Activated CD8-positive, alpha-beta memory T cell treated with anti-CD3 and anti-CD28 coated beads, Interleukin-2, amount 50 U/mL, for 1 hour (primary cell): Measurements from ENCODE around the gene MRPL41.
"Not testable (repeated sequence)": the region's sequence is repeated elsewhere in the genome, so short reads cannot be mapped to it uniquely, and the experiment has no call there.

Source experiments
- DNase-seq: peaks from one replicate; pipeline ENCODE4 v3.0.0-alpha.2; 2020; ENCODE audit errors: extremely low read depth

The MRPL41 gene

GRCh38 chr9:137551264-137552021 lies at the start of gene MRPL41:
MRPL41 (plus strand) TSS chr9:137551879; CDS start chr9:137552082, 203 bp downstream.
- DNase-seq = peak; percentile 47

- DNase-seq = no peak
Measured at GRCh38 chr9:137502008-137502911, 49.4 kb upstream of the MRPL41 start.

- no peak for DNase-seq
Measured at GRCh38 chr9:137504432-137504777, 47.3 kb upstream of the MRPL41 start.

- no peak for DNase-seq
Measured at GRCh38 chr9:137505421-137506140, 46.1 kb upstream of the MRPL41 start.

- no peak for DNase-seq
Measured at GRCh38 chr9:137506274-137506673, 45.4 kb upstream of the MRPL41 start.

- DNase-seq = no peak
Measured at GRCh38 chr9:137506702-137507171, 44.9 kb upstream of the MRPL41 start.

- DNase-seq = no peak
Measured at GRCh38 chr9:137509198-137509597, 42.5 kb upstream of the MRPL41 start.

GRCh38 chr9:137511126-137511525 lies 40.6 kb upstream of the MRPL41 start:
- DNase-seq = not testable (repeated sequence)

GRCh38 chr9:137511758-137512463 lies 39.8 kb upstream of the MRPL41 start:
- DNase-seq = no peak

GRCh38 chr9:137513136-137513535 lies 38.5 kb upstream of the MRPL41 start:
- not testable (repeated sequence) for DNase-seq

GRCh38 chr9:137513801-137514570 lies 37.7 kb upstream of the MRPL41 start:
- not testable (repeated sequence) for DNase-seq

GRCh38 chr9:137514691-137515337 lies 36.9 kb upstream of the MRPL41 start:
- DNase-seq = no peak

GRCh38 chr9:137515338-137515724 lies 36.3 kb upstream of the MRPL41 start:
- DNase-seq = no peak

GRCh38 chr9:137516144-137516917 lies 35.3 kb upstream of the MRPL41 start:
- no peak for DNase-seq

GRCh38 chr9:137518661-137519459 lies 32.8 kb upstream of the MRPL41 start:
- DNase-seq = not testable (repeated sequence)

GRCh38 chr9:137519553-137519952 lies 32.1 kb upstream of the MRPL41 start:
- no peak for DNase-seq

GRCh38 chr9:137520614-137521404 lies 30.9 kb upstream of the MRPL41 start:
- no peak for DNase-seq
